H9 (cell line): Measurements from ENCODE around the gene SYNRG. TPM values are rescaled to one million over a fixed set of nuclear protein-coding genes. Genes with fewer than 3 reads are reported as not detected.

Experiments
- DNase-seq: peaks from one replicate; pipeline ENCODE4 v3.0.0-alpha.2; 2017
- H2AFZ ChIP-seq: one replicate; pipeline ENCODE4 v1.6.1; 2013; ENCODE audit warnings: mild to moderate bottlenecking, low read length, control low read depth, moderate library complexity
- H2AK5ac ChIP-seq: 2 replicates; pipeline ENCODE4 v1.6.1; 2013; ENCODE audit warnings: low read length, control low read depth, mixed read lengths; ENCODE audit not compliant: insufficient read length
- H2BK120ac ChIP-seq: one replicate; pipeline ENCODE4 v1.6.1; 2013; ENCODE audit warnings: low read depth, mild to moderate bottlenecking, low read length, control low read depth, inconsistent platforms; ENCODE audit not compliant: poor library complexity, severe bottlenecking
- H2BK12ac ChIP-seq: 2 replicates; pipeline ENCODE4 v1.6.1; 2013; ENCODE audit warnings: low read length, control low read depth, mixed read lengths, low read depth; ENCODE audit not compliant: insufficient read length
- H2BK15ac ChIP-seq: 2 replicates; pipeline ENCODE4 v1.6.1; 2013; ENCODE audit warnings: low read depth, low read length, control low read depth
- H2BK20ac ChIP-seq: one replicate; pipeline ENCODE4 v1.6.1; 2013; ENCODE audit warnings: low read depth, mild to moderate bottlenecking, low read length, control low read depth, inconsistent platforms; ENCODE audit not compliant: poor library complexity, severe bottlenecking
- H2BK5ac ChIP-seq: 2 replicates; pipeline ENCODE4 v1.6.1; 2013; ENCODE audit warnings: low read length, control low read depth, mixed read lengths; ENCODE audit not compliant: insufficient read length
- H3K14ac ChIP-seq: 2 replicates; pipeline ENCODE4 v1.6.1; 2013; ENCODE audit warnings: low read length, control low read depth; ENCODE audit not compliant: insufficient read depth
- H3K18ac ChIP-seq: 2 replicates; pipeline ENCODE4 v1.6.1; 2013; ENCODE audit warnings: low read depth, mild to moderate bottlenecking, mixed read lengths, low read length, control low read depth; ENCODE audit not compliant: insufficient read length
- H3K23ac ChIP-seq: 2 replicates; pipeline ENCODE4 v1.6.1; 2013; ENCODE audit warnings: low read length, control low read depth, mixed read lengths, low read depth; ENCODE audit not compliant: insufficient read length
- H3K23me2 ChIP-seq: 2 replicates; pipeline ENCODE4 v1.6.1; 2013; ENCODE audit warnings: low read depth, mild to moderate bottlenecking, mixed read lengths, low read length, control low read depth; ENCODE audit not compliant: insufficient read length, poor library complexity, severe bottlenecking
- H3K27ac ChIP-seq: 2 replicates; pipeline ENCODE4 v1.5.1; 2013; ENCODE audit warnings: low read length, control low read depth, mixed read lengths, low read depth; ENCODE audit not compliant: insufficient read length
- H3K27me3 ChIP-seq: 2 replicates; pipeline ENCODE4 v1.6.1; 2013; ENCODE audit warnings: low read length, control low read depth, inconsistent platforms; ENCODE audit not compliant: insufficient read depth
- H3K4ac ChIP-seq: 2 replicates; pipeline ENCODE4 v1.6.1; 2013; ENCODE audit warnings: low read depth, mild to moderate bottlenecking, control low read depth, inconsistent platforms, low read length, moderate library complexity
- H3K4me1 ChIP-seq: 2 replicates; pipeline ENCODE4 v1.6.1; 2013; ENCODE audit warnings: low read length, control low read depth, inconsistent platforms; ENCODE audit not compliant: insufficient read depth
- H3K4me2 ChIP-seq: 2 replicates; pipeline ENCODE4 v1.6.1; 2013; ENCODE audit warnings: low read length, control low read depth, mixed read lengths; ENCODE audit not compliant: insufficient read length, insufficient read depth
- H3K56ac ChIP-seq: 2 replicates; pipeline ENCODE4 v1.6.1; 2013; ENCODE audit warnings: low read depth, mild to moderate bottlenecking, mixed read lengths, low read length, control low read depth; ENCODE audit not compliant: insufficient read length
- H3K79me1 ChIP-seq: 2 replicates; pipeline ENCODE4 v1.6.1; 2013; ENCODE audit warnings: low read depth, mild to moderate bottlenecking, moderate library complexity, low read length, control low read depth, inconsistent platforms; ENCODE audit not compliant: insufficient read depth, poor library complexity, severe bottlenecking
- H3K79me2 ChIP-seq: 2 replicates; pipeline ENCODE4 v1.6.1; 2013; ENCODE audit warnings: low read length, control low read depth, inconsistent platforms; ENCODE audit not compliant: insufficient read depth
- H3K9ac ChIP-seq: 2 replicates; pipeline ENCODE4 v1.6.1; 2013; ENCODE audit warnings: low read length, control low read depth, mixed read lengths; ENCODE audit not compliant: insufficient read length; ENCODE audit errors: extremely low read depth
- H3K9me3 ChIP-seq: one replicate; pipeline ENCODE4 v1.6.1; 2013; ENCODE audit warnings: low read depth, low read length, inconsistent platforms; ENCODE audit not compliant: control insufficient read depth
- H3T11ph ChIP-seq: one replicate; pipeline ENCODE4 v1.6.1; 2013; ENCODE audit warnings: mild to moderate bottlenecking, low read length, control low read depth, inconsistent platforms
- H4K20me1 ChIP-seq: one replicate; pipeline ENCODE4 v1.6.1; 2013; ENCODE audit not compliant: control insufficient read depth, insufficient read length, insufficient read depth
- H4K5ac ChIP-seq: 2 replicates; pipeline ENCODE4 v1.6.1; 2013; ENCODE audit warnings: low read depth, mild to moderate bottlenecking, mixed read lengths, low read length, control low read depth; ENCODE audit not compliant: insufficient read length
- H4K8ac ChIP-seq: replicated peaks from 2 replicates; pipeline ENCODE4 v1.6.1; 2013; ENCODE audit warnings: low read length, control low read depth, mixed read lengths, low read depth; ENCODE audit not compliant: insufficient read length
- H4K91ac ChIP-seq: 2 replicates; pipeline ENCODE4 v1.6.1; 2013; ENCODE audit warnings: low read depth, mild to moderate bottlenecking, moderate library complexity, mixed read lengths, low read length, control low read depth; ENCODE audit not compliant: insufficient read length
- H3K27ac Mint-ChIP-seq, 3 experiments: 2 replicates in 2 of 3; 3 replicates in 1 of 3; pipeline ENCODE4 v1.8.0; 2020 to 2021; ENCODE audit warnings: mixed read lengths in 3 of 3, mild to moderate bottlenecking in 1 of 3, moderate library complexity in 1 of 3
- H3K27me3 Mint-ChIP-seq: 2 replicates; pipeline ENCODE4 v1.8.0; 2021; ENCODE audit warnings: low read depth, mild to moderate bottlenecking, moderate library complexity, mixed read lengths
- H3K36me3 Mint-ChIP-seq, 3 experiments: 2 replicates in 2 of 3; 3 replicates in 1 of 3; pipeline ENCODE4 v1.8.0; 2020 to 2021; ENCODE audit warnings: low read depth in 3 of 3, mixed read lengths in 3 of 3; ENCODE audit not compliant: insufficient read depth in 1 of 3
- H3K4me1 Mint-ChIP-seq, 2 experiments: 2 replicates each; pipeline ENCODE4 v1.8.0; 2020; ENCODE audit warnings: mixed read lengths in 2 of 2
- H3K4me3 Mint-ChIP-seq, 2 experiments: 2 replicates in 1 of 2; 3 replicates in 1 of 2; pipeline ENCODE4 v1.8.0; 2020 to 2021; ENCODE audit warnings: mild to moderate bottlenecking in 2 of 2, mixed read lengths in 2 of 2, moderate library complexity in 1 of 2
- H3K9me3 Mint-ChIP-seq, 2 experiments: 2 replicates in 1 of 2; 3 replicates in 1 of 2; pipeline ENCODE4 v1.8.0; 2020; ENCODE audit warnings: mild to moderate bottlenecking in 2 of 2, mixed read lengths in 2 of 2, moderate library complexity in 1 of 2
- CTCF ChIP-seq: fragments of 200-600 bp; sonication (generic); conservative IDR thresholded peaks from 3 replicates; pipeline ENCODE4 v1.8.0; 2021; ENCODE audit warnings: antibody characterized with exemption, mild to moderate bottlenecking
- WGBS: extraction: QIAGEN DNeasy Blood & Tissue Kit; methylation state at CpG from one replicate; pipeline ENCODE4 v1.1.7; 2013; ENCODE audit warnings: missing lambda C conversion rate, low lambda C conversion rate, mixed read lengths; ENCODE audit not compliant: insufficient read length; ENCODE audit errors: extremely low coverage; 5-methylcytosine and 5-hydroxymethylcytosine counted together
- total RNA-seq: library from RNA; stranded (reverse); gene quantifications from 2 replicates; pipeline ENCODE4 v1.2.1, GENCODE V29; 2021

SYNRG gene
- total RNA-seq, 1 experiment from 2014 or later, result 30.5 TPM

- Histone ChIP-seq H3K23ac (no peak overlapping the region), H3K79me1 (no peaks in the 10 kb centered on the region), H3K4me1 (no peaks in the 10 kb centered on the region), H4K5ac (no peak overlapping the region), H3K14ac (no peak overlapping the region), H4K91ac (no peak overlapping the region), H2BK20ac (no peak overlapping the region), H3K23me2 (no peaks in the 10 kb centered on the region), H2BK12ac (no peak overlapping the region), H3K27me3 (no peaks in the 10 kb centered on the region), H3K18ac (no peak overlapping the region), H3K9me3 (no peaks in the 10 kb centered on the region), H4K8ac (no peak overlapping the region), H2BK15ac (no peak overlapping the region), H3K27ac (no peak overlapping the region), H3T11ph (no peak overlapping the region), H2AK5ac (no peak overlapping the region), H3K56ac (no peak overlapping the region), H2BK120ac (no peak overlapping the region), H3K4ac (no peak overlapping the region), H3K79me2 (no peaks in the 10 kb centered on the region), H4K20me1 (no peaks in the 10 kb centered on the region), H2BK5ac (no peak overlapping the region), H2AFZ (no peak overlapping the region), H3K4me2 (no peak overlapping the region), H3K9ac (no peak overlapping the region)
- H3K4me1 Mint-ChIP-seq, result peaks cover 3 to 5% of the 10 kb centered on the region in 2 experiments
- TF ChIP-seq CTCF, result no peak
- DNase-seq, result no peak
- H3K36me3 Mint-ChIP-seq, result no peaks in the 10 kb centered on the region
- no peaks in the 10 kb centered on the region for H3K9me3 Mint-ChIP-seq
- no peak overlapping the region for H3K4me3 Mint-ChIP-seq
- no peak overlapping the region for H3K27ac Mint-ChIP-seq
- H3K27me3 Mint-ChIP-seq, result peaks cover 48% of the 10 kb centered on the region
- WGBS, result no CpG with 5 or more reads among the region's 2 CpGs
Measured at GRCh38 chr17:37648555-37648954, 39.3 kb upstream of the SYNRG start.
